ENCODE results near the gene MCCC2.

MCCC2 gene

GRCh38 chr5:71699751-71700150 lies 112.6 kb downstream of the MCCC2 start:
- Histone ChIP-seq H3K4me3 (ENCODE audit: low read depth, low read length) (no peak overlapping the region), H3K27ac (ENCODE audit: low read depth, low read length) (no peak overlapping the region), H3K9ac (ENCODE audit: low read length) (no peak overlapping the region), H3K36me3 (ENCODE audit: control insufficient read depth, insufficient read depth, low read length) (no peaks in the 10 kb centered on the region), H3K27me3 (ENCODE audit: control insufficient read depth, insufficient read depth, low read length) (no peaks in the 10 kb centered on the region), H3K9me3 (ENCODE audit: control insufficient read depth, insufficient read depth, low read depth, low read length) (no peaks in the 10 kb centered on the region), H3K4me1 (ENCODE audit: control insufficient read depth, insufficient read depth, low read length) (peaks cover 9% of the 10 kb centered on the region)

DNA sequence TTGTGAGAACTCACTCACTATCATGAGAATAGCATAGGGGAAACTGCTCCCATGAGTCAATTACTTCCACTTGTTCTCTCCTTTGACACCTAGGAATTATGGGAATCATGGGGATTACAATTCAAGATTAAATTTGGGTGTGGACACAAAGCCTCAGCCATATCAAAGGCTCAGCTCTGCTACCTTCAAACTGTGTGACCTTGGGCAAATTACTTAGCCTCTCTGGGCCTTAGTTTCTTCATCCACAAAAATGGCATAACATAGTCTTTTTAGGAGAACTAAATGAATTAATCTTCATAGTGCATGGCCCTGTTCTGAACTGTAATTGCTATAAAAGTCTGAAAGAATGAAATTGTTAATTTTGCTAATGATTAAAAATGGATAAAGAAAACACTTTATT lies 113.7 kb downstream of the MCCC2 start:
- Histone ChIP-seq H3K4me3 (ENCODE audit: low read depth, low read length) (no peak overlapping the region), H3K9ac (ENCODE audit: low read length) (no peak overlapping the region), H3K27me3 (ENCODE audit: control insufficient read depth, insufficient read depth, low read length) (no peaks in the 10 kb centered on the region), H3K27ac (ENCODE audit: low read depth, low read length) (no peak overlapping the region), H3K36me3 (ENCODE audit: control insufficient read depth, insufficient read depth, low read length) (no peaks in the 10 kb centered on the region), H3K4me1 (ENCODE audit: control insufficient read depth, insufficient read depth, low read length) (peaks cover 7% of the 10 kb centered on the region), H3K9me3 (ENCODE audit: control insufficient read depth, insufficient read depth, low read depth, low read length) (no peaks in the 10 kb centered on the region)

DNA sequence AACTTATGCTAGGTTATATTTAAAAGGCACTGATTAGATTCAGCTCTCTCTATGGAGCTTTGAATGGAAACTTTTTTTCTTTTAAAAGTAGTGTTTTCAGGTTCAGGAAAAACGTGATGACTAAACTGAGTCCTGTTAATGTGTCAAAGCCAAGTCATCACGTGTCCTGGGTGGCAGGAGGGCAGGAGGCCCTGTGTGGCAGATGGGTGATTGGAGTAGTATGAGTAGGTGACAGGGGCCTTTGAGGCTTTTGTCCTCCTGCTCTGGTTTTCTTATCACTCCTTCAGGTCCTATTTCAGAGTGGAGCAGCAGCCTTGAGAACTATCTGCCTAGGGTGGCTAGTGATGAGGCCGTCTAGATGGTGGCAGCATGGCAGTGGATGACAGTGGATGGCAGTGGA lies 114.3 kb downstream of the MCCC2 start:
- Histone ChIP-seq H3K4me3 (ENCODE audit: low read depth, low read length) (no peak overlapping the region), H3K9ac (ENCODE audit: low read length) (no peak overlapping the region), H3K4me1 (ENCODE audit: control insufficient read depth, insufficient read depth, low read length) (peaks cover 7% of the 10 kb centered on the region), H3K27ac (ENCODE audit: low read depth, low read length) (no peak overlapping the region), H3K27me3 (ENCODE audit: control insufficient read depth, insufficient read depth, low read length) (0 out of 2 replicates have a peak, but pooled peaks cover 3% of the 10 kb centered on the region), H3K9me3 (ENCODE audit: control insufficient read depth, insufficient read depth, low read depth, low read length) (no peaks in the 10 kb centered on the region), H3K36me3 (ENCODE audit: control insufficient read depth, insufficient read depth, low read length) (no peaks in the 10 kb centered on the region)

DNA sequence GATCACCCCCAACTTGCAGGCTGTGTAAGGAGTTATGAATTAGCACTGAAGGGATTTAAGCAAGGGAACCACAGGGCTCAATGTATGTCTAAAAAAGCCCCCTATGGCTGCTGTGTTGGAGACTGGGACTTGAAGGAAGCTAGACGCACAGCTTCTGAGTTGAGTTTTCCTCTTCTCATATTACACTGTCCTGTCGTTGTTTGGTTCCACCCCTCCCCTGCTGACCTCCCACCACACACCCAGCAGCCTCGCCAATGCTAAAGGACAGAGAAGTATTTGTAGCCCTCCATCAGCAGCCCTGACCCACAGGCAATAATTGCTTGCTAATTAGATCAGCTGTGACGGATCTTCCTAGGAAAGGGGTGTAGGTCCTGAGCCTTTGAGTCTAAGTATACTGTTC lies 116.8 kb downstream of the MCCC2 start:
- Histone ChIP-seq H3K27ac (ENCODE audit: low read depth, low read length) (no peak overlapping the region), H3K4me3 (ENCODE audit: low read depth, low read length) (no peak overlapping the region), H3K4me1 (ENCODE audit: control insufficient read depth, insufficient read depth, low read length) (peaks cover 7% of the 10 kb centered on the region), H3K27me3 (ENCODE audit: control insufficient read depth, insufficient read depth, low read length) (0 out of 2 replicates have a peak, but pooled peaks cover 9% of the 10 kb centered on the region), H3K9ac (ENCODE audit: low read length) (no peak overlapping the region), H3K9me3 (ENCODE audit: control insufficient read depth, insufficient read depth, low read depth, low read length) (no peaks in the 10 kb centered on the region), H3K36me3 (ENCODE audit: control insufficient read depth, insufficient read depth, low read length) (no peaks in the 10 kb centered on the region)

GRCh38 chr5:71705421-71705820 lies 118.3 kb downstream of the MCCC2 start:
- Histone ChIP-seq H3K9ac (ENCODE audit: low read length) (no peak overlapping the region), H3K36me3 (ENCODE audit: control insufficient read depth, insufficient read depth, low read length) (no peaks in the 10 kb centered on the region), H3K4me1 (ENCODE audit: control insufficient read depth, insufficient read depth, low read length) (peaks cover 7% of the 10 kb centered on the region), H3K4me3 (ENCODE audit: low read depth, low read length) (no peak overlapping the region), H3K27me3 (ENCODE audit: control insufficient read depth, insufficient read depth, low read length) (peaks cover 14% of the 10 kb centered on the region; the same call in 1 of the 2 replicates), H3K9me3 (ENCODE audit: control insufficient read depth, insufficient read depth, low read depth, low read length) (no peaks in the 10 kb centered on the region), H3K27ac (ENCODE audit: low read depth, low read length) (no peak overlapping the region)

- H3K27me3 ChIP-seq (ENCODE audit: control insufficient read depth, insufficient read depth, low read length): peaks cover 18% of the 10 kb centered on the region; the same call in 1 of the 2 replicates
- H3K27ac ChIP-seq (ENCODE audit: low read depth, low read length): no peak overlapping the region
- H3K9me3 ChIP-seq (ENCODE audit: control insufficient read depth, insufficient read depth, low read depth, low read length): no peaks in the 10 kb centered on the region
Measured at GRCh38 chr5:71706906-71707305, 119.8 kb downstream of the MCCC2 start.

More at GRCh38 chr5:71706906-71707305, 119.8 kb downstream of the MCCC2 start:
- Histone ChIP-seq H3K9ac (ENCODE audit: low read length) (no peak overlapping the region), H3K36me3 (ENCODE audit: control insufficient read depth, insufficient read depth, low read length) (no peaks in the 10 kb centered on the region), H3K4me3 (ENCODE audit: low read depth, low read length) (no peak overlapping the region), H3K4me1 (ENCODE audit: control insufficient read depth, insufficient read depth, low read length) (peaks cover 7% of the 10 kb centered on the region)

Measured in HUES6 (cell line).